Kasumi-1 (cell line): ENCODE data around the gene GNAS-AS1.

Source experiments
- DNase-seq, 2 experiments: peaks; one replicate each; lab custom pipeline; 2025; lab: John Stamatoyannopoulos, UW

GNAS-AS1 gene

DNA sequence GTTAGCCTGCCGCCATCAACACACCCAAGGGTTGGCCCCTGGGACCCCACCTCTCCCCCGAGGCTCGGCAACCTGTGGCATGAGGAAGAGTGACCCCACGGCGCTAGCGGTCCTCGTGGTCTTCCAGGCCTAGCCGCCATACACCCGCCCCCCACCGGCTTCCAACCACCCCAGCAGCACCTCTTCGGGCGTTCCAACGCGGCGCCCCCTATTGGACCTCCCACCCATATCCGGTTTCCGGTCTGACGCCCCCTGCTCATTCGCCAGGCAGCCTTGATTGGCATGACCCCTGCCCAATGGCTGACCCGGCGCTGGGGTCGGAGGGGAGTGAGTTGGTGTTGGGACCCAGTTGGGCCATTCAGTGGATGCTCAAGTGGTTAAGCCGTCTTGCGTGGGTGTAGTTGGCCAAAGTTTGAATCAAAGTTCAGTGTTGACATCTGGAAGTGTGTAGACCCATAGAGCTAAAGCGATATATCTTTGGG, at the start of gene GNAS-AS1:
Gene GNAS-AS1 (minus strand): TSS at position 210 of the 482 bp plus-strand sequence.
- no peak for DNase-seq

DNA sequence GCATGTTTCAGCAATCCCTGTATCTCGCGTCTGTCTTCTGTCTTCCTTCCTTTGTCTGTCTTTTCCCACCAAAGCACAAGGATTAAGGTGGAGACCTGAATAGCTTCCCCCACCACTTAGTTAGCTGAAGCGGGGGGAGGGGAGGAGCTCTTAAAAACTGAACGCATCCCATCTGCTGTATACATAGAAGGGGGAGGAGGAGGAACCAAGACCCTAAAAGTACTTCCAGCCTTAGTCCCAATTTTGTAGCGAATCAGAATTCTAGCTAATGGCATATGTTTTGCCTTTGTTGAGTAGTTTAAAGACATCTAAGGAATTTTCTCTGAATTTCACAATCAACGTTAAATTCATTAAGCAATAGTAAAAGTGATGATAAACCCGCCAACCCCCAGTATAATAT, 49.7 kb upstream of the GNAS-AS1 start:
- no peak for DNase-seq

DNA sequence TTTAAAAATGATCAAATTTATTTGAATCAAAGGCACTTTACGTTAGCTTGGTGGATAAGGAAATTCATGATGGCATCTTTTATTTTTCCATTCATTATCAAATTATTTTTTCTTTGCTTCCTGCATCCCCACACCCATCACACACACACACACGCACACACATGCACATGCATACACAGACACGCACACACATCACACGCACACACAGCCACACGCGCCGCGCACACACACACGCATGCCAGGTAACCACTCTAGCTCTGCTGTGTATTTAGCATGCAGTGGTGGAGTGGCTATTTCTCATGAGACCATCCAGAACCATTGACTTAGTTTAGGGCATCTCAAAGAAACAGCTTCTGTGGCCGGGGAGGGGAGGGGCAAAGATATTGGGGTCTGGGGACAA, 48.8 kb upstream of the GNAS-AS1 start:
- no peak for DNase-seq

- DNase-seq = no peak
Measured at GRCh38 chr20:58898629-58899408, 48.1 kb upstream of the GNAS-AS1 start.

DNA sequence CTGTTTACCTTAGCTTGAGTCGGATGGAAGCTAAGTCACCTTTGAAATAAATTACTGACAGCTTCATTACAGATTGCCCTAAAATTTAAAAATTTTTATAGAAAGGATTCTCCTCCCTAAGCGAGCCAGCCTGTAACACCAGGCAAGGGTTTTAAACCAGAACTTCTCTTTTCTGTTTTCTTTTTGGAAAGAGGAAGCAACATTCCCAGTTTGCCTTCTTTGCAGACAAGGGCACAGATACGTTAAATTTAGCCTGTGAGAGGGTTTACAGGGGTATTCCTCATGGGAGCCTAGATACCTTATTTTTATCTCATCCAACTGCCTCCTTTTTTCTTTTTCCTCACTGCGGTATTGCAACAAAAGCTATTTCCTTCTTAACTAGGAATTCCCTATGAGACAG, 46.8 kb upstream of the GNAS-AS1 start:
- DNase-seq = no peak

- DNase-seq = no peak
Measured at GRCh38 chr20:58896820-58897219, 46.1 kb upstream of the GNAS-AS1 start.

GRCh38 chr20:58895448-58896180, 44.9 kb upstream of the GNAS-AS1 start:
- no peak for DNase-seq

DNA sequence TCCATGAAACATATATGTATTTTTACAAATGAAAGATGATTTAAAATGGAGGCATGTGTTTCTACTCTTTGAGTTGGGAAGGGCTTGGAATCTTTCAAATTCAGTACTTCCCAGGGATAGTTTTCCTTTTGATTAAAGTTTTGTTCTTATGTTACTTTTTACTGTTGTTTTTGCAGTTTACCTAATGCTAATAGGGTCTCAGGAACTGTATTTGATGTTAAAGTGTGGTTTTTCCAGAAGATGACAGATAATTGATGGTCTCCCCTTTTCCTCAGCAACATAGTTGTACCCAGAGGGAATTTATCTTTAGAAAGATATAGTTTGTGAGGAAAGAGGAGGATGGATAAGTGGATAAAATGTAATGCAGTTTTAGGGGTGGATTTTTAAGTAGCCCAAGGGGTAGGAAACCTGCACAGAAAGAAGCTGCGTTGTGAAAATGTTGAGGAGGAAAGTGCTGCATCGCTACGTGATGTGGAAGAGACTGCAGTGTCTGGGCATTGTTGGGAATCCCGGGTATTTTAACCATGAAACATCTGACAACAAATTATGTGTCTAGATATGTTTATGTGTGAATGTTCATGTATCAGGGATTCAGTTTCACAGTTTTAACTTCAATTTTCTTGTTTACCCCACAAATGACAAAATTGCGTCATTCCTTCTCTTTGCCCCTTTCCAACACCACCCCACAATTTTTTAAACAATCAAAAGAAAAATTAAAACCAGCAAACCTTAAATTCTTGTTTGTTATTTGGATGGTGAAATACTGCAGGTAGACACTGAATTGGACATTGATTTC, 44.1 kb upstream of the GNAS-AS1 start:
- no peak for DNase-seq

GRCh38 chr20:58893355-58894120, 42.8 kb upstream of the GNAS-AS1 start:
- no peak for DNase-seq

DNA sequence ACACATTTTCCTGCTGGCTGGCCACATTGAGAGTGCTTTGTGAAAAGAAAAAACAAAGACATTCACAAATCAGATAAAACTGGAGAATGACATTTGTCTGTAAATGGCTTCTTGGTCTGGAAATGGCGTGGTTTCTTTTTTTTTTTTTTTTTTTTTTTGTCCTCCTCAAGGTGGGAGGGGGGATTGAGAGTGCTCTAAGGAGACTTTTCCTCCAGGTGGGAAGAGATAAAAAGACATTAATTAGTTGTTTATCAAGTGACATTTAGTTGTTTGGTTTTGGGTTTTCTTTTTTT, 42.2 kb upstream of the GNAS-AS1 start:
- no peak for DNase-seq

- DNase-seq = peak; percentile 57 to 70
Measured at GRCh38 chr20:58892141-58892931, 41.6 kb upstream of the GNAS-AS1 start.

GRCh38 chr20:58891718-58892140, 41.0 kb upstream of the GNAS-AS1 start:
- DNase-seq = peak in 1 of 2 experiments; percentile 7

DNA sequence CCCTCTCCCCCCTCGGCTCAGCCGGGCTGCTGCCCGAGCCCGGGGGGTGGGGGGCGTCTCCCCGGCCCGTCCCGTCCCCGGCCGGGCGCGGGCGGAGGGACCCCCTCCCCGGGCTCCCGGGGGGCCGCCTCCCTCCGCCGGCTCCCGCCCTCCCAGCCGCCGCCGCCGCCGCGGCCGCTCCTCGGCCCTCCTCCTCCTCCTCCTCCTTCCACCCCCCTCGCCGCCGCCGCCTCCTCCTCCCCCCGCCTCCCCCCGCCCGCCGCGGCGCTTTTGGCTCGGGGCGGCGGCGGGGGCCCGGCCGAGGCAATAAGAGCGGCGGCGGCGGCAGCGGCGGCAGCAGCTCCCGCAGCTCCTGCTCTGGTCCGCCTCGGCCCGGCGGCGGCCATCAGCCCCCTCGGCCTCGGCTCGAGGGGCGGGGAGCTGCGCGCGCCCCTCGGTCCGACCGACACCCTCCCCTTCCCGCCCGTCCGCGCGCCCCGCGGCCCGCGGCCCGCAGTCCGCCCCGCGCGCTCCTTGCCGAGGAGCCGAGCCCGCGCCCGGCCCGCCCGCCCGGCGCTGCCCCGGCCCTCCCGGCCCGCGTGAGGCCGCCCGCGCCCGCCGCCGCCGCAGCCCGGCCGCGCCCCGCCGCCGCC, 40.5 kb upstream of the GNAS-AS1 start:
- peak; percentile 41 to 50 for DNase-seq

- DNase-seq = peak; percentile 72 to 76
Measured at GRCh38 chr20:58890518-58891085, 39.9 kb upstream of the GNAS-AS1 start.

GRCh38 chr20:58889798-58890517, 39.3 kb upstream of the GNAS-AS1 start:
- no peak for DNase-seq

DNA sequence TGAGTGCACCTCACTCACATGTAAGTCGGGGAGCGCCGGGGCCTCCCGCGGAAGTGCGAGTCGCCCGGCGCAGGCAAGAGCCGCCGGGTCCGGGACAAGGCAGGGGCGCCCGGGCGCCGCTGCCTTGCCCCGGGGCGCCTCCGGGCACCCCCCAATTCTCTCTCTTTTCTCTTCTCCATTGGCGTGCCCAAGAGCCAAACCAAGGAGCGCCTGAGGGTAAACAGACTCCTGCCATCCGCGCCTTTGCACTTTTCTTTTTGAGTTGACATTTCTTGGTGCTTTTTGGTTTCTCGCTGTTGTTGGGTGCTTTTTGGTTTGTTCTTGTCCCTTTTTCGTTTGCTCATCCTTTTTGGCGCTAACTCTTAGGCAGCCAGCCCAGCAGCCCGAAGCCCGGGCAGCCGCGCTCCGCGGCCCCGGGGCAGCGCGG, 38.6 kb upstream of the GNAS-AS1 start:
- no peak for DNase-seq

- peak; percentile 49 to 54 for DNase-seq
Measured at GRCh38 chr20:58888521-58889333, 38.0 kb upstream of the GNAS-AS1 start.

DNA sequence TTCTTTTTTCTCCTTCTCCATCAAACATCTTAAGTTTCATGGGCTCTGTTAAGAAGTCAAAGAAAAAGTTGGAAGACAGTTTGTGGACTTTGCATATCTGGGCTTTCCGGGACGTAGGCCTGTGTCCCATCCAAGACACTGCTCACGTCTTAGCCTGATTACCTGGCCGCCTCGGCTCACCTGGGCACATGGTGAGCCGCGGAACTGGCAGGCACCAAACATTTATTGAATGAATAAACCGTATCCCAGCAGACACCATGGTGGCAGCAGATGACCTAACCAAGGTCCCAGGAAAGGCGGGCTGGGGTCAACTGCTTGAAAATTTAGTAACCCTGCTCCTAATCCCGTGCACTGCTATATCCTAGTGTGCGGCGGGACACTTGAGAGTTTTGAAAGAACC, 37.4 kb upstream of the GNAS-AS1 start:
- no peak for DNase-seq

DNA sequence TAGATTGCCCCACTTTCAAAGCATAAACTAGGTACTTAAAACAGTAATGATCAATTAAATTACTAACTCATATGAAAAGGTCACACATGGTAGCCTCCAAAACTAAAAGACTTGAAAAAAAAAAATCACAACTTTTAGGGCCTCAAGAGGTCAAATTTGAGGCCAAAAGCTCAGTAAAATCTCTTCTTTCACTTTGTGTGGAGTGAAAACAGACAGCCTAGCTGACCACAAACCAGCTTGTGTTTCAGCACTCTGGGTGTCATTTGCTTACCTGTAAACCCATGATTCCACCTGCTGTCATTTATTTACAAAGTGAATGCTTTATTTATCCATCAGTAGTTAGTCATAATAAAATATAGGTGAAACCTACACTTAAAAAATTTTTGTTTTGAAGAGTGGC, 35.8 kb upstream of the GNAS-AS1 start:
- DNase-seq = no peak
